Astrocyte (in vitro differentiated cells and primary cell): ENCODE results near the gene ZC3H7A. TPM values are rescaled to one million over a fixed set of nuclear protein-coding genes. Genes with fewer than 3 reads are reported as not detected.

Experiments
- DNase-seq: peaks from one replicate; pipeline ENCODE4 v3.0.0-alpha.2; 2010; ENCODE audit warnings: low read depth
- FAIRE-seq: peaks from 2 replicates; lab custom pipeline; 2011; peaks lifted over from hg19 to GRCh38; lab: Jason Lieb, UNC
- H2AFZ ChIP-seq: 2 replicates; pipeline ENCODE4 v1.6.0; 2012; ENCODE audit warnings: low read depth, low read length, inconsistent platforms
- H3K27ac ChIP-seq: 2 replicates; pipeline ENCODE4 v1.5.1; 2011; ENCODE audit warnings: low read depth, low read length, inconsistent platforms
- H3K27me3 ChIP-seq: 2 replicates; pipeline ENCODE4 v1.6.0; 2011; ENCODE audit warnings: low read length, inconsistent platforms; ENCODE audit not compliant: insufficient read depth
- H3K36me3 ChIP-seq: 2 replicates; pipeline ENCODE4 v1.5.1; 2011; ENCODE audit warnings: low read length, inconsistent platforms; ENCODE audit not compliant: insufficient read depth
- H3K4me1 ChIP-seq: 2 replicates; pipeline ENCODE4 v1.5.1; 2011; ENCODE audit warnings: low read length, inconsistent platforms; ENCODE audit not compliant: insufficient read depth
- H3K4me2 ChIP-seq: 2 replicates; pipeline ENCODE4 v1.6.0; 2012; ENCODE audit warnings: low read length, inconsistent platforms
- H3K4me3 ChIP-seq: 2 replicates; pipeline ENCODE4 v1.5.1; 2011; ENCODE audit warnings: low read depth, mild to moderate bottlenecking, low read length, inconsistent platforms; ENCODE audit not compliant: insufficient read depth
- H3K79me2 ChIP-seq: 2 replicates; pipeline ENCODE4 v1.6.0; 2012; ENCODE audit warnings: mild to moderate bottlenecking, low read length, inconsistent platforms; ENCODE audit not compliant: insufficient read depth
- H3K9ac ChIP-seq: 2 replicates; pipeline ENCODE4 v1.6.0; 2012; ENCODE audit warnings: mild to moderate bottlenecking, low read length, inconsistent platforms
- H3K9me3 ChIP-seq: 2 replicates; pipeline ENCODE4 v1.5.1; 2012; ENCODE audit warnings: low read depth, mild to moderate bottlenecking, low read length, inconsistent platforms; ENCODE audit not compliant: insufficient read depth
- H4K20me1 ChIP-seq: 2 replicates; pipeline ENCODE4 v1.6.0; 2012; ENCODE audit warnings: low read length, inconsistent platforms; ENCODE audit not compliant: insufficient read depth
- H3K27ac Mint-ChIP-seq: one replicate; pipeline ENCODE4 v1.8.0; 2021; ENCODE audit warnings: mild to moderate bottlenecking, mixed read lengths; ENCODE audit not compliant: unreplicated experiment
- H3K27me3 Mint-ChIP-seq: one replicate; pipeline ENCODE4 v1.8.0; 2021; ENCODE audit warnings: low read depth, mixed read lengths; ENCODE audit not compliant: unreplicated experiment
- H3K36me3 Mint-ChIP-seq: one replicate; pipeline ENCODE4 v1.8.0; 2021; ENCODE audit warnings: low read depth, mixed read lengths; ENCODE audit not compliant: unreplicated experiment
- H3K4me1 Mint-ChIP-seq: one replicate; pipeline ENCODE4 v1.8.0; 2021; ENCODE audit warnings: low read depth, mixed read lengths; ENCODE audit not compliant: unreplicated experiment
- H3K4me3 Mint-ChIP-seq: one replicate; pipeline ENCODE4 v1.8.0; 2021; ENCODE audit warnings: mild to moderate bottlenecking, moderate library complexity, mixed read lengths; ENCODE audit not compliant: unreplicated experiment
- H3K9me3 Mint-ChIP-seq: one replicate; pipeline ENCODE4 v1.8.0; 2021; ENCODE audit warnings: mild to moderate bottlenecking, mixed read lengths; ENCODE audit not compliant: unreplicated experiment
- CTCF ChIP-seq: IDR thresholded peaks from 2 replicates; pipeline ENCODE4 v1.5.1; 2011; ENCODE audit warnings: low read depth, mild to moderate bottlenecking, inconsistent platforms, low read length, moderate library complexity; ENCODE audit not compliant: insufficient read depth
- EZH2 ChIP-seq: IDR thresholded peaks from 2 replicates; pipeline ENCODE4 v1.6.1; 2012; ENCODE audit warnings: mild to moderate bottlenecking, low read length, inconsistent platforms; ENCODE audit not compliant: insufficient read depth
- total RNA-seq: library from RNA; stranded (reverse); gene quantifications from 2 replicates; pipeline ENCODE4 v1.2.1, GENCODE V29; 2021

Gene ZC3H7A
- total RNA-seq, 1 donor from 2014 or later: 68.7 TPM

GRCh38 chr16:11726008-11726407 lies 71.0 kb downstream of the ZC3H7A start:
- Histone ChIP-seq H3K9ac (no peak overlapping the region), H3K27me3 (no peaks in the 10 kb centered on the region), H3K4me2 (no peak overlapping the region), H3K4me1 (no peaks in the 10 kb centered on the region), H3K4me3 (no peak overlapping the region), H3K27ac (no peak overlapping the region), H3K36me3 (peaks cover 30% of the 10 kb centered on the region), H2AFZ (no peak overlapping the region), H3K9me3 (no peaks in the 10 kb centered on the region), H4K20me1 (peaks cover 64% of the 10 kb centered on the region), H3K79me2 (peaks cover 27% of the 10 kb centered on the region)
- Mint-ChIP-seq H3K9me3 (no peaks in the 10 kb centered on the region), H3K36me3 (peaks cover 21% of the 10 kb centered on the region), H3K27me3 (no peaks in the 10 kb centered on the region), H3K4me1 (peaks cover 6% of the 10 kb centered on the region), H3K27ac (no peak overlapping the region), H3K4me3 (no peak overlapping the region)
- no peak for DNase-seq
- no peak for FAIRE-seq
- TF ChIP-seq EZH2: no peak
- no peak for TF ChIP-seq CTCF

GRCh38 chr16:11725457-11725856 lies 71.6 kb downstream of the ZC3H7A start:
- DNase-seq (peak; percentile 33), FAIRE-seq (no peak)
- Mint-ChIP-seq H3K36me3 (peaks cover 21% of the 10 kb centered on the region), H3K4me3 (no peak overlapping the region), H3K27me3 (no peaks in the 10 kb centered on the region), H3K27ac (no peak overlapping the region), H3K9me3 (no peaks in the 10 kb centered on the region), H3K4me1 (peaks cover 6% of the 10 kb centered on the region)
- Histone ChIP-seq H3K27me3 (no peaks in the 10 kb centered on the region), H2AFZ (no peak overlapping the region), H3K4me2 (no peak overlapping the region), H3K9ac (no peak overlapping the region), H3K9me3 (no peaks in the 10 kb centered on the region), H3K27ac (no peak overlapping the region), H3K4me3 (no peak overlapping the region), H3K36me3 (peaks cover 30% of the 10 kb centered on the region), H4K20me1 (peaks cover 60% of the 10 kb centered on the region), H3K79me2 (peaks cover 23% of the 10 kb centered on the region), H3K4me1 (no peaks in the 10 kb centered on the region)
- TF ChIP-seq EZH2: no peak
- TF ChIP-seq CTCF: no peak

- no peak for FAIRE-seq
- Histone ChIP-seq H3K27ac (no peak overlapping the region), H3K4me3 (no peak overlapping the region), H4K20me1 (peaks cover 46% of the 10 kb centered on the region), H2AFZ (no peak overlapping the region), H3K9ac (no peak overlapping the region), H3K9me3 (no peaks in the 10 kb centered on the region), H3K4me2 (no peak overlapping the region), H3K36me3 (peaks cover 34% of the 10 kb centered on the region), H3K4me1 (no peaks in the 10 kb centered on the region), H3K79me2 (peaks cover 7% of the 10 kb centered on the region), H3K27me3 (no peaks in the 10 kb centered on the region)
- H3K27me3 Mint-ChIP-seq: no peaks in the 10 kb centered on the region
- no peak overlapping the region for H3K4me3 Mint-ChIP-seq
- no peak overlapping the region for H3K27ac Mint-ChIP-seq
- no peaks in the 10 kb centered on the region for H3K9me3 Mint-ChIP-seq
- TF ChIP-seq CTCF (no peak), EZH2 (no peak)
- peaks cover 19% of the 10 kb centered on the region for H3K36me3 Mint-ChIP-seq
- peaks cover 6% of the 10 kb centered on the region for H3K4me1 Mint-ChIP-seq
- no peak for DNase-seq
These were observed 74.6 kb downstream of the ZC3H7A start for GRCh38 chr16:11722468-11722808.
